ENCODE results near the gene MED16.
A peak's percentile ranks its signal among the peaks of the same experiment; 100 is the strongest.
"Not testable (repeated sequence)": the region's sequence is repeated elsewhere in the genome, so short reads cannot be mapped to it uniquely, and the experiment has no call there.

Gene MED16

DNA sequence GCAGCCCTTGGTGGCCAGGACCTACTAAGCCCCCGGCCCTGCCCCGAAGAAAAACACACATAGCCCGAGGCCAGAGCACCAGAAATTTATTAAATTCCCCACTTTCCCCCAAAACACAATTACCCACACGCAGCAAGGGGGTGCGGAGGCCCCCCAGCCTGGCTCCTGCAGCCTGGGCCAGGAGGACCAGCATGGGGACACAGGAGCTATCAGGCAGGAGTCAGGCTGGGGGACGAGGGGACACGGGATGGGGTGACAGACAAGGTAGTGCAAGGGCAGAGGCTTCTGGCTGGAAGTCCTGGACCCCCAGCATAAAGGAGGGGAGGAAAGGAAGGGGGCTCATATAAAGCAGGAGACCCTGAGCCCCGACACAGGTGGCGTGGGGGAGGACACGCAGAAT, 3.4 kb upstream of the MED16 start:
- TF ChIP-seq, protein P1, sequence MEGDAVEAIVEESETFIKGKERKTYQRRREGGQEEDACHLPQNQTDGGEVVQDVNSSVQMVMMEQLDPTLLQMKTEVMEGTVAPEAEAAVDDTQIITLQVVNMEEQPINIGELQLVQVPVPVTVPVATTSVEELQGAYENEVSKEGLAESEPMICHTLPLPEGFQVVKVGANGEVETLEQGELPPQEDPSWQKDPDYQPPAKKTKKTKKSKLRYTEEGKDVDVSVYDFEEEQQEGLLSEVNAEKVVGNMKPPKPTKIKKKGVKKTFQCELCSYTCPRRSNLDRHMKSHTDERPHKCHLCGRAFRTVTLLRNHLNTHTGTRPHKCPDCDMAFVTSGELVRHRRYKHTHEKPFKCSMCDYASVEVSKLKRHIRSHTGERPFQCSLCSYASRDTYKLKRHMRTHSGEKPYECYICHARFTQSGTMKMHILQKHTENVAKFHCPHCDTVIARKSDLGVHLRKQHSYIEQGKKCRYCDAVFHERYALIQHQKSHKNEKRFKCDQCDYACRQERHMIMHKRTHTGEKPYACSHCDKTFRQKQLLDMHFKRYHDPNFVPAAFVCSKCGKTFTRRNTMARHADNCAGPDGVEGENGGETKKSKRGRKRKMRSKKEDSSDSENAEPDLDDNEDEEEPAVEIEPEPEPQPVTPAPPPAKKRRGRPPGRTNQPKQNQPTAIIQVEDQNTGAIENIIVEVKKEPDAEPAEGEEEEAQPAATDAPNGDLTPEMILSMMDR (IDR thresholded peaks at IDR 0.05; ENCODE audit: low read depth, low read length, missing control alignments): no peak
- no peak for DNase-seq (ENCODE audit: extremely low read depth, low read depth)
- no peak overlapping the region for H3K4me3 ChIP-seq (replicated peaks; ENCODE audit: low read depth, low read length)

DNA sequence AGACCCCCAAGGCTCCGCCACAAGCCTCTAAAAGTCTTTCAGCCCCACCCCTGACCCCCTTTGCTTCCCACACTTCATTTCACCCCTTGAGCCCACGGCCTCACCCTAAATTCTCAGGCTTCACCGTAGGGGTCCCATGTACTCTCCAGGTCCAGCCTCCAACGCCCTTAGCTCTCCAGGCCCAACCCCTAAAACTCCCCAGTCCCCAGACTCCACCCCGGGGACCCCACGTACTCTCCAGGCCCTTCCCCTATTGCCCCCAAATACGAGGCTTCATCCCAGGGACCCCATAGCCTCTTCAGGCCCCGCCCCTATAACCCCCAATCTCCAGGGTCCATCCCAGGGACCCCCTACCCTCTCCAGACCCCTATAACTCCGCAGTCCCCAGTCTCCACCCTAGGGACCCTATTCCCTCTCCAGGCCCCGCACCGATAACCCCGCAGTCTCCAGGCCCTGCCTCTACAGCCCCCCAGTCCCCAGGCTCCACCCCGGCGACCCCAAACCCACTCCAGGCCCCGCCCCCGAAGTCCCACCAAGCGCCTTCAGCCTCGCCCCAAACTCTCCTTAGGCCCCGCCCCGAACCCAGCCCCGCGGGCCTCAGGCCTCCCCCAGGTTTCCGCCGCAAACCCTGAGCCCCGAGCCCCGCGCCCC, 619 bp downstream of the MED16 start:
- TF ChIP-seq, protein P1 (IDR thresholded peaks at IDR 0.05; ENCODE audit: low read depth, low read length, missing control alignments): no peak
- peak overlapping the region; percentile 66 for H3K4me3 ChIP-seq (replicated peaks; ENCODE audit: low read depth, low read length)
- DNase-seq (ENCODE audit: extremely low read depth, low read depth): no peak

DNA sequence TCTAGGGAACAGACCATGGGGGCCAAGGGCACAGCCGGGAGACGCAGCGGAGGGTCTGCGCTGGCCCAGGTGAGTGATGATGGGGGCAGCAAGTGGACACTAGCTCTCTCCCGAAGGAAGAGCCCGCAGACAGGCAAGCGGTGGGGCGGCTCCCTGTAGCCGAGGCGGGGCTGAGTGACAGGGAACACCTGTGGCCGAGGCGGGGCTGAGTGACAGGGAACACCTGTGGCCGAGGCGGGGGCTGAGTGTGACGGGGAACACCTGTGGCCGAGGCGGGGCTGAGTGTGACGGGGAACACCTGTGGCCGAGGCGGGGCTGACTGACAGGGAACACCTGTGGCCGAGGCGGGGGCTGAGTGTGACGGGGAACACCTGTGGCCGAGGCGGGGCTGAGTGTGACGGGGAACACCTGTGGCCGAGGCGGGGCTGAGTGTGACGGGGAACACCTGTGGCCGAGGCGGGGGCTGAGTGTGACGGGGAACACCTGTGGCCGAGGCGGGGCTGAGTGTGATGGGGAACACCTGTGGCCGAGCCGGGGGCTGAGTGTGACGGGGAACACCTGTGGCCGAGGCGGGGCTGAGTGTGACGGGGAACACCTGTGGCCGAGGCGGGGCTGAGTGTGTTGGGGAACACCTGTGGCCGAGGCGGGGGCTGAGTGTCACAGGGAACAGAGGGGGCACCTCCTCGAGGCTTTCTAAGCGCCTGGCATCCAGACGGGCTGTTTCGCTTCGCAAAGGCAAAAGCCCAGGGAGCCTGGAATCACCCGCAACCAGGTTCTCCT, 1.4 kb downstream of the MED16 start:
- not testable (repeated sequence) for DNase-seq (ENCODE audit: extremely low read depth, low read depth)
- peak overlapping the region; percentile 66 for H3K4me3 ChIP-seq (replicated peaks; ENCODE audit: low read depth, low read length)

DNA sequence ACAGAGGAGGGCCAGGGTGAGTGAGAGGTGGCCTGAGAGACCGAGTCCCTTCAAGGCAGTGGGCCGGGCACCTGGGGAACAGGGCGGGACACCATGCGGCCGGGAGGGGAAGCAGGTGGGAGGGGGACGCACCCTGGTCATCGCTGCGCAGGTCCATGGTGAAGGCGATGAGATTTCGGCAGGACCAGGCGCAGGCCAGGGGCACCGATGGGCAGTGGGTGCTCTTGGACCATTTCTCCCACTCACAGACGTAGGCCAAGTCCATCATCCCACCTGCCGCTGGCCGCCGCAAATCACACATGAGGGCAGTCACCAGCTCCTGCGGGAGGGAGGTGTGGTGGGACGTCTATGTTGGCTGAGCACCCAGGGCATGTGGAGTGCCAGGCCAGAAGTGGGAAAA, 2.2 kb downstream of the MED16 start:
- no peak for DNase-seq (ENCODE audit: extremely low read depth, low read depth)
- TF ChIP-seq, protein P1 (IDR thresholded peaks at IDR 0.05; ENCODE audit: low read depth, low read length, missing control alignments): no peak
- no peak overlapping the region for H3K4me3 ChIP-seq (replicated peaks; ENCODE audit: low read depth, low read length)

DNA sequence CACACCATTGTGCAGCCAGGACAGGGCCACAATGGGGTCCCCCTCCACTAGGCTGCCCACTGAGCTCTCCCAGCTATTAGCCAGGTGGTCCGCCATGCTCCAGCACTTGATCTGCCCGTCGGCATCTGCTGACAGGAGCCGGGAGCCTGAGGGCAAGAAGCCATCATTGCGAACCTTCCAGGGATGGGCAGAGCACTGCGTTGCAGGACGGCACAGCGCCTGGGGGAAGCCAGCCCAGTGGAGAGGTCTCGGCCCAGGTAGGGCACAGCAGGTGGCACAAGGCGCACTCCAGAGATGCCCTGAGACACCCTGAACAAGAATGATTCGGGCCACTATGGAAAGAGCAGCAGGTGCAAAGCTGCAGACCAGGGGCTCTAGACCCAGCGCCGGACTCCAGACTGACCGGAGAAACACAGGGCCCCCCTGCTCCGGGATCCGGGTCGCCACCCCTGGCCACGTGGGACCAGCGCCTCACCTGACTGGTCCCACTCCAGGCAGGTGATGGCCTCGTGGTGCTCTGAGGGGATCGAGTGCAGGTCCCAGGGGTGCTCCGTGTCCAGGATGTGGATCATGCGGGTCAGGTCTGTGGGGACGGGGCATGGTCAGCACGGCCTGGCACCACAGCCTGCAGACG, 3.2 kb downstream of the MED16 start:
- no peak for DNase-seq (ENCODE audit: extremely low read depth, low read depth)
- TF ChIP-seq, protein P1 (IDR thresholded peaks at IDR 0.05; ENCODE audit: low read depth, low read length, missing control alignments): no peak

DNA sequence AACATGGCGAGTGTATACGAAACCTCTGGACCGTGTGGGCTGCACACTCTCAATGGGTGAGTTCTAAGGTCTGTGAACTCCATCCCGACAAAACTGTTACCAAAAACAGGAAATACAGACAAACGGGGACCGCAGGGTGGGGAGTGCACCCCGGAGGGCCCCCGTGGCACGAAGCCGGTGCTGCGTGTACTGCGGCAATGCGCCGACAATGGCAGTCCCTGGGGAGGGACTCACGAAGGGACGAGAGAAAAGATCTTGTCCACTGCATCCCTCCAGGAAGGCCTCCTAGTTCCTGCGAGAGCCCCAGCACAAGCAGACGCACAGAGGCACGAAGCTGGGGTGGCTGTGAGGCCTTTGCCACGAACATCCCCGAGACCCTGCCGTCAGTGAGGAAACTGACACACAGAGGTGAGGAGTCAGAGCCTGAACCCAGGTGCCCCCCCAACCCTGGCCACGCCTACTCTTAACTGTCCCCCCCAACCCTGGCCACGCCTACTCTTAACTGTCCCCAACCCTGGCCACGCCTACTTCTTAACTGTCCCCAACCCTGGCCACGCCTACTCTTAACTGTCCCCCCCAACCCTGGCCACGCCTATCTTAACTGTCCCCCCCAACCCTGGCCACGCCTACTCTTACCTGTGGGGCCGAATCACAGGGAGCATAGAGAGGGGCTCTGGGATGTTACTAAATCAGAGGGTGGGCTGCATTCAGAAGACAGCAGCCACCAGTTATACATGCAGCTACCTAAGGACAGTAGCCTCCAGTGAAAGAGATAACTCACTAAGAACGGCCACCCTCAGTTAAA, 4.2 kb downstream of the MED16 start:
- no peak for DNase-seq (ENCODE audit: extremely low read depth, low read depth)
- H3K4me3 ChIP-seq (replicated peaks; ENCODE audit: low read depth, low read length): no peak overlapping the region

More for the DNA sequence above, 3.2 kb downstream of the MED16 start:
- no peak overlapping the region for H3K4me3 ChIP-seq (replicated peaks; ENCODE audit: low read depth, low read length)

More for the DNA sequence above, 4.2 kb downstream of the MED16 start:
- TF ChIP-seq, protein P1 (IDR thresholded peaks at IDR 0.05; ENCODE audit: low read depth, low read length, missing control alignments): no peak
